ENCODE data around the gene REC114. TPM values are rescaled to one million over a fixed set of nuclear protein-coding genes. Genes with fewer than 3 reads are reported as not detected.
"Not testable (repeated sequence)": the region's sequence is repeated elsewhere in the genome, so short reads cannot be mapped to it uniquely, and the experiment has no call there.

The REC114 gene
- polyA plus RNA-seq, 1 donor from 2014 or later = not detected

DNA sequence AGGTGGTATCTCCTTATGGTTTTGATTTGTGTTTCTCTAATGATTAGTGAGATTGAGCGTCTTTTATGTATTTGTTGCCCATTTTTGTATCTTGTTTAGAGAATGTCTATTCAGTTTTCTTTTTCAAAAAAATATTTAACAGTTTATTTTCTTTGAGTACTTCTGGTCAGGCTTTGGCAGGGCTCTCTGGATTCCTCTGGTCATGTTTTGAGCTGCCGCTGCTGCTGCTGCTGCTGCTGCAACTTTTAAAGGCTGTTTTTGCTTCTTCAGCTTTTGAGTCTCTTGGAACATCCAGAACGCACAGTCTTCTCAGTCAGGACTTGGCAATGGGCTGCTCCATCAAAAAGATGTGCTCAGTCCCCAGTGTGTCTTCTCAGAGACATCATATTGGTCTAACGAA is 40.1 kb downstream of the REC114 start:
- H3K27me3 Mint-ChIP-seq = peaks cover 2% of the 10 kb centered on the region
- no peaks in the 10 kb centered on the region for H3K9me3 Mint-ChIP-seq
- no peak overlapping the region for H3K27ac Mint-ChIP-seq
- H3K4me1 Mint-ChIP-seq = peaks cover 0 to 6% (median 3%) of the 10 kb centered on the region in 3 donors
- H3K4me3 Mint-ChIP-seq = no peak overlapping the region
- H3K36me3 Mint-ChIP-seq = no peaks in the 10 kb centered on the region

DNA sequence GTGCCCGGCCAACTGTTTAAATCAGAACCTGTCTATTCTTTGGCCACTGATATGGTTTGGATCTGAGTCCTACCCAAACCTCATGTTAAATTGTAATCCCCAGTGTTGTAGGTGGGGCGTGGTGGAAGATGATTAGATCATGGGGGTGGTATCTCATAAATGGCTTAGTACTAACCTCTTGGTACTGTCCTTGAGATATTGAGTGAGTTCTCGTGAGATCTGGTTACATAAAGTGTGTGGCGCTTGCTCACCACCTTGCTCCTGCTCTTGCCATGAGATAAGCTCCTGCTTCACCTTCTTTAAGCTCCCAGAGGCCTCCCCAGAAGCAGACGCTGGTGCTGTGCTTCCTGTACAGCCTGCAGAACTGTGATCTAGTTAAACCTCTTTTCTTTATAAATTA is 42.4 kb downstream of the REC114 start:
- Mint-ChIP-seq H3K4me3 (no peak overlapping the region), H3K9me3 (no peaks in the 10 kb centered on the region)

DNA sequence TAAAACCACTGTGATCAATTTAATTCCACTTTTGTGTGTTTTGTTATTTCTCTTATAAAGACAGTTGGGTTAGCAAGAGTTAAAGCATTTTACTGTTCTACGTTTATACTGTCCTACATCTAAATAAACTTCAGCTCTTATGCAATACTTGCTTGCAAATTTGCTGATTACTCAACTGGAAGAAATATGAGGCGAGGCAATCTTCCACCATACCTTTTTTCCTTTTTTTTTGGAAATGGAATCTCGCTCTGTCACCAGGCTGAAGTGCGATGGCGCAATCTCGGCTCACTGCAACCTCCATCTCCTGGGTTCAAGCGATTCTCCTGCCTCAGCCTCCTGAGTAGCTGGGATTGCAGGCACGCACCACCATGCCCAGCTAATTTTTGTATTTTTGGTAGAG is 42.9 kb downstream of the REC114 start:
- not testable (repeated sequence) for H3K9me3 Mint-ChIP-seq, H3K27ac Mint-ChIP-seq, H3K4me3 Mint-ChIP-seq, H3K27me3 Mint-ChIP-seq, H3K36me3 Mint-ChIP-seq, H3K4me1 Mint-ChIP-seq

More for the DNA sequence above, 42.4 kb downstream of the REC114 start:
- no peak overlapping the region for H3K27ac Mint-ChIP-seq
- peaks cover 2% of the 10 kb centered on the region for H3K27me3 Mint-ChIP-seq
- H3K36me3 Mint-ChIP-seq = no peaks in the 10 kb centered on the region
- H3K4me1 Mint-ChIP-seq = peaks cover 0 to 6% (median 3%) of the 10 kb centered on the region in 3 donors

DNA sequence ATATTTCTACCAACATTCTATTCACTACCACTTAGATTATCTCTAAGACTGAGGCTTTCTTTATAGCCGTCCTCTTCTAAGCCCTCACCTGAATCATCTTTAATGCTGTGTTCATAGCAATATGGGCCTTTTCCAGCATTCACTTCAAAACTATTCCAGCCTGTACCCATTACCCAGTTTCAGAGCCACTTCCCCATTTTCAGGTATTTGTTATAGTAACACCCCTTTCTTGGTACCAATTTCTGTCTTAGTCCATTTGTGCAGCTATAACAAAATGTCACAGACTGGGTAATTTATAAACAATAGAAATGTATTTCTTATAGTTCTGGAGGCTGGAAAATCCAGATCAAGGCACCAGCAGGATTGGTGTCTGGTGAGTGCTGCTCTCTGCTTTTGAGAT is 45.7 kb downstream of the REC114 start:
- Mint-ChIP-seq H3K27me3 (peaks cover 2% of the 10 kb centered on the region), H3K36me3 (no peaks in the 10 kb centered on the region), H3K4me1 (no peaks in the 10 kb centered on the region), H3K4me3 (no peak overlapping the region), H3K27ac (no peak overlapping the region), H3K9me3 (no peaks in the 10 kb centered on the region)

DNA sequence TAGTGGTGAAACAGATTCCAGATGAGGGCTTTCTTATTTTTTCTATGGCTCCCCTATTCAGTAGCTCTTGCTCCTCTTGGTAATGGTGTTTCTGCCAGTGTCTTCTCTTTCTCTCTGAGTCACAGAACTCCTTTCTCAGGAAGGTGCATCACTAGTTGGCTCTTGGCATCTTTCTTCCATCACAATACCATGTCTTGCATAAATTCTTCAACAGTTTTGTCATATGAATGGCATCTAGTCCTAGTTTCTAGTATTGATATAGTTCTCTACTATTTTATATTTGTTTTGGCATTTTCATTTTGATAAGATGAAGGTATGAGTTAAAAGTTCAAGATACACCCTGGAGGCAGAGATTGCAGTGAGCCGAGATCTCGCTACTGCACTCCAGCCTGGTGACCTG is 51.0 kb downstream of the REC114 start:
- no peaks in the 10 kb centered on the region for H3K4me1 Mint-ChIP-seq
- no peaks in the 10 kb centered on the region for H3K27me3 Mint-ChIP-seq
- no peaks in the 10 kb centered on the region for H3K9me3 Mint-ChIP-seq
- no peak overlapping the region for H3K27ac Mint-ChIP-seq
- H3K4me3 Mint-ChIP-seq = no peak overlapping the region
- no peaks in the 10 kb centered on the region for H3K36me3 Mint-ChIP-seq

DNA sequence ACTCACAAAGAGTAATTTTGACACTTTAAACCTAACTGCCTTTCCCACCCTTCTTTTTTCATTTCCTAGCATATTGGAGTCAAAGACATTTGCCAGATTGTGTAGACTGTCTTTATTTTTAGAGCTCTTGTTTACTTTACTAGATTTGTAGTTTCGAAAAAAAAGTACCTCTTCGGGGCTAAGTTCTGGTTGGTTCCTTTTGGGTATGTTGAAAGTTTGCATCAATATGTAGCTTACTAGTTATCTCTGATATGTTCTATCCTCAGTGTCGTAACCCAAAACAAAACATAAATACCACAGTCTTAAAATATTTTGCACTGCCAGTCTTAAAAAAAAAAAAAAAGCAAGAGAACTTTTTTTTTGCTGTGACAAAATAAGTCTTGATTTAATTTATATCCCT is 52.2 kb downstream of the REC114 start:
- Mint-ChIP-seq H3K36me3 (no peaks in the 10 kb centered on the region), H3K4me1 (no peaks in the 10 kb centered on the region), H3K4me3 (no peak overlapping the region), H3K27me3 (no peaks in the 10 kb centered on the region), H3K27ac (no peak overlapping the region), H3K9me3 (no peaks in the 10 kb centered on the region)

DNA sequence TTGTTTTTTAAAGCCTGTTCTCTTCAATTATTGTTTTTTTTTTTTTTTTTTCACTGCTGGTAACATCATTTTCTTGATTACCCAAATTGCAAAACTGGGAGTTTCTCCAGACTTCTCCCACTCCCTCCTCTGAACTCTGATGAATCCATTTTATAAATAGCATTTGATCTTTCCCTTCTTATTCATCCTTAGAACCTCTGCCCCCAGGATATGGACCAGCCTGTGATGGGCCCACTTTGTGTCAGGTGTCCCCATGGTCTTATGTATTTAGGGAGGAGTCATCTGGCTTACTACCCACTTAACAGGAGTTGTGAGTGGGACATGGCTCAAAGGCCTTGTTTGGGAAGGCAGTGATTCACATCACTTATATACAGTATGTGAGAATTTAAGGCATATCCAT is 57.7 kb downstream of the REC114 start:
- H3K27me3 Mint-ChIP-seq = peaks cover 4% of the 10 kb centered on the region
- no peak overlapping the region for H3K27ac Mint-ChIP-seq
- H3K36me3 Mint-ChIP-seq = no peaks in the 10 kb centered on the region
- H3K4me1 Mint-ChIP-seq = no peaks in the 10 kb centered on the region
- H3K9me3 Mint-ChIP-seq = peaks cover 0 to under 1% (median 0%) of the 10 kb centered on the region in 3 donors
- H3K4me3 Mint-ChIP-seq = no peak overlapping the region

DNA sequence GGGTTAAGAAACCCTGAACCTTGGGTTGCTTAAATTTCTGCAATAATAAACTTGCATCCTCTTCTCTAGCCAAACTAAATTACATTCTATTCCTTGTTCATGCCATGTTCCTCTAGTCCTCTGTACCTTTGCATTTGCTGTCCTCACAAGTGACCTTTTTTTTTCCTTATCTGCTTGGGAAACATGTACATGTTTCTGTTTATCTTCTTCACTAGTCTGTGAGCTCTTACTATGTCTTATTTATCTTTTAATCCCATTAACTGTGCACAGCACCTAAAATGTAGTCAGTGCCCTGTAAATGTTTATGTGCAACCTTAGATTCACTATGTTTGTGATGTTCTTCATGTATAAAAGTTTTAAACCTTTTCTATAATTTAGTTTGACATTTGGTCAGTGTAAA is 61.9 kb downstream of the REC114 start:
- H3K4me3 Mint-ChIP-seq = no peak overlapping the region
- no peaks in the 10 kb centered on the region for H3K36me3 Mint-ChIP-seq
- H3K9me3 Mint-ChIP-seq = peaks cover 0 to 1% (median 0%) of the 10 kb centered on the region in 3 donors

DNA sequence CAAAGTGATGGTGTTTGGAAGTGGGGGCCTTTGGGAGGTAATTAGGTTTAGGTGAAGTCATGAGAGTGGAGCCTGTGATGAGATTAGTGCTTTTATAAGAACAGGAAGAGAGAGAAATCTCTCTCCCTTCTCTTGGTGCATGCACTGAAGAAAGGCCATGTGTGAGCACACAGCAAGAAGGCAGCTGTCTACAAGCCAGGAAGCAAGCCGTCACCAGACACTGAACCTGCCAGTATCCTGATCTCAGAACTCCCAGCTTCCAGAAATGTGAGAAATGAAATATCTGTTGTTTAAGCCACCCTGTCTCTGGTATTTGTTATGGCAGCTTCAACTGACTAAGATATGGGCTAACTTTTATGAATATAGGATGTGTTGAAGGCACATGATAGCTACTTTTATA is 72.6 kb downstream of the REC114 start:
- H3K27ac Mint-ChIP-seq = no peak overlapping the region
- no peaks in the 10 kb centered on the region for H3K9me3 Mint-ChIP-seq
- no peak overlapping the region for H3K4me3 Mint-ChIP-seq
- no peaks in the 10 kb centered on the region for H3K4me1 Mint-ChIP-seq
- H3K36me3 Mint-ChIP-seq = peaks cover 1% of the 10 kb centered on the region
- peaks cover 2% of the 10 kb centered on the region for H3K27me3 Mint-ChIP-seq

More for the DNA sequence above, 61.9 kb downstream of the REC114 start:
- peaks cover 6% of the 10 kb centered on the region for H3K27me3 Mint-ChIP-seq
- H3K27ac Mint-ChIP-seq = no peak overlapping the region
- H3K4me1 Mint-ChIP-seq = no peaks in the 10 kb centered on the region

DNA sequence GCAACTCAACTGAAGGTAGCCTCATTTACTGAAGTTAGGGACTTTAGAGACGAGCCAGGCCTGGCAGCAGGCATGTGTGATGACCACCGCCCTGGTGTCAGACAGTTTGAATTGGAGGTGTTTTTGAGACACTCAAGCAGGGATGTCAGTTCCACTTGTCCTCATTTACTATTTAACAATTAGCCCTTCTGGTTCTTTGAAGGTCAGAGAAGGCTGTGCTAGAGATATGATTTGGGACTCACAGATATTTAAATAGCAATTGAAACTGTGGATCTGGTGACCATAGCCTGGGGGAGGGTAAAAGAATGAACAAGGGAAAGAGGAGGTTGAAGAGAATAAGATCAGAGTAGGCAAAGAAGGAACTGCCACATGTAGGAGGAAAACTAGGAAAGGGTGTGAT is 74.6 kb downstream of the REC114 start:
- Mint-ChIP-seq H3K27ac (no peak overlapping the region), H3K36me3 (peaks cover 4% of the 10 kb centered on the region), H3K4me3 (no peak overlapping the region), H3K9me3 (no peaks in the 10 kb centered on the region), H3K27me3 (peaks cover 2% of the 10 kb centered on the region), H3K4me1 (no peaks in the 10 kb centered on the region)

DNA sequence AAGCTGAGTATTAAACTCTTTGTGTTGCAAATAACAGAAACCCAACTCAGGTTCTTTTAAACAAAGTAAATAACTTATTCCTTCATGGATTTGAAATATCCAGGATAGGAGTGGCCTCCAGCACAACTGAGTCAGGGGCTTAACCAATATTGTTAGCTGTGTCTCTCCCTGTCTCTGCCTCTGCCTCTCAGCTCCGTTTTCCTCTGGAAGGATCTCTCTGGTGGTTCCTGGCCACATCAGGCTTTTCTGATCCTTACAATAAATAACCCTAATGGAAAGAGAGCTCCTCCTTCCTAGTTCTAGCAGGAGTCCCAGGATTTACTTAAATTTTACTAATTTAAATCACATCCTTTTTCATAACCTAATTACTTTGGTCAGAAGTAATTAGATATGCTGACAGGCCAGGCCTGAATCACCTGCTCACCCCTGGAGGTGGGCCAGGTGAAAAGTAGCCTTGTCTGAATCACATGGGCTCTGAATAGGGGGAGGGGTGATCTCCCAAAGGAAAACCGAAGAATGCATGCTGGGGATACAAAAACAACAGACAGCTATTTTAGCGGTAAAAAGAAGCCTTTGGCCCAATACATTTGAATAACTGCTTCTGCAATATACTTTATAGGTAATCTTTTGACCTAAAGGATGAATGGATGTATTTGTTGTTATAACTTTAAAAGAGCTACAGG is 75.4 kb downstream of the REC114 start:
- Mint-ChIP-seq H3K4me1 (no peaks in the 10 kb centered on the region), H3K9me3 (no peaks in the 10 kb centered on the region), H3K27me3 (peaks cover 2% of the 10 kb centered on the region), H3K36me3 (peaks cover 4% of the 10 kb centered on the region), H3K4me3 (no peak overlapping the region), H3K27ac (no peak overlapping the region)

DNA sequence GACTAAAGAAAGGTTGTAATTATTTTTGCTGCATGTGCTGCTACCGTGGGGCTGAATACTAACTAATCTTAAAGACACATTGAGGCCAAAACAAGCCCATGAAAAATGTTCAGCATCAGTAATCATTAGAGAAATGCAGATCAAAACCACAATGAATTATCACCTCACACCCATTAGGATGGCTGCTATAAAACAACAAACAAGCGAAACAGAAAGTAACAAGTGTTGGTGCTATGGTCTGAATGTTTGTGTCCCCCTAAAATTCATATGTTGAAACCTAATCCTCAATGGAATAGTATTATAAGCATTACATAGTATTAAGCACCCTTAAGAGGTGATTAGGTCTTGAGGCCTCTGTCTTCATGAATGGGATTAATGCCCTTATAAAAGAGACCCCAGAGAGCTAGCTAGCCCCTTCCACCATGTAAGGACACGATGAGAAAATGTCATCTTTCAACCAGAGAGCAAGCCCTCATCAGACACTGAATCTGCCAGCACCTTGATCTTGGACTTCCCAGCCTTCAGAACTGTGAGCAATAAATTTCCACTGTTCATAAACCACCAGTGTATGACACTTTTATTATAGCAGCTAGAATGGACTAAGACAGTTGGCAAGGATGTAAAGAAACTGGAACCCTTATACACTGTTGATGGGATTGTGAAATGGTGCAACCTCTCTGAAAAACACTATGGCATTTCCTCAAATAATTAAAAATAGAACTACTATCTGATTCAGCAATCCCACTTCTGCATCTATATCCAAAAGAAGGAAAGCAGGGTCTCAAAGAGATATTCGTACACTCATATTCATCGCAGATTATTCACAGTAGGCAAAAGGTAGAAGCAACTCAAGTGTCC is 76.1 kb downstream of the REC114 start:
- no peak overlapping the region for H3K27ac Mint-ChIP-seq
- H3K9me3 Mint-ChIP-seq = no peaks in the 10 kb centered on the region
- peaks cover 4% of the 10 kb centered on the region for H3K36me3 Mint-ChIP-seq
- H3K27me3 Mint-ChIP-seq = peaks cover 2% of the 10 kb centered on the region
- no peaks in the 10 kb centered on the region for H3K4me1 Mint-ChIP-seq
- H3K4me3 Mint-ChIP-seq = no peak overlapping the region

DNA sequence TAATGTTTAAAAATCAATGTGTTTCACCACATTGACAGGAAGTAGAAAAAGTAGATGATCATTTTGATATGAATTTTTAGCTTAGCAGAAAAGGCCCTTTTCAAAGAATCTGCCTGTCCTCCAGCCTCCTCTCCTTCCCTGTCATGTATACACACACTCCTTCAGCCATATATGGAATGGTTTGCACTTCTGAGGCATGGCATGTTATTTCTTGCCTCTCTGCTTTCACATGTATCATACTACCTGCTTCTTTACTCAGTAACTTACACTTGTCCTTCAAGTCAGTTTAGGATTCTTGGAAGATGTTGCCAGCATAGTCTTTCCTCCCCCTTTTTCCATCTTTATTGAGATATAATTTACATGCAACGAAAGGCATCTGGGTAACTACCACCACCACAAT is 79.0 kb downstream of the REC114 start:
- no peak overlapping the region for H3K27ac Mint-ChIP-seq
- H3K9me3 Mint-ChIP-seq = no peaks in the 10 kb centered on the region
- H3K27me3 Mint-ChIP-seq = no peaks in the 10 kb centered on the region
- H3K4me1 Mint-ChIP-seq = no peaks in the 10 kb centered on the region
- H3K36me3 Mint-ChIP-seq = peaks cover 3% of the 10 kb centered on the region
- H3K4me3 Mint-ChIP-seq = no peak overlapping the region

DNA sequence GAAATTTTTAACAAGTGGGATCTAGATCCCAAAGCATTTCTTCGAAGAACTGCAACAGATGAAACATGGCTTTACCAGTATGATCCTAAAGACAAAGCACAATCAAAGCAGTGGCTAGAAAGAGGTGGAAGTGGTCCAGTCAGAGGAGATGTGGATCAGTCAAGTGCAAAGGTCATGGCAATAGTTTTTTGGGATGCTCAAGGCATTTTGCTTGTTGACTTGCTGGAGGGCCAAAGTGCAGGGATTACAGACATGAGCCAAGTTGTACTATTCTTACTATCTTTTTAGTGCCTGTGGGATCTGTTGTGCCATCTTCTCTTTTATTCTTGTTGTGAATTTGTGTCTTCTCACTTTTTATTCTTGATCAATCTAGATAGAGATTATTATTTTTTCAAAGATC is 82.0 kb downstream of the REC114 start:
- Mint-ChIP-seq H3K4me3 (no peak overlapping the region), H3K27me3 (peaks cover 2% of the 10 kb centered on the region), H3K4me1 (no peaks in the 10 kb centered on the region), H3K36me3 (peaks cover 2% of the 10 kb centered on the region), H3K9me3 (no peaks in the 10 kb centered on the region), H3K27ac (no peak overlapping the region)

DNA sequence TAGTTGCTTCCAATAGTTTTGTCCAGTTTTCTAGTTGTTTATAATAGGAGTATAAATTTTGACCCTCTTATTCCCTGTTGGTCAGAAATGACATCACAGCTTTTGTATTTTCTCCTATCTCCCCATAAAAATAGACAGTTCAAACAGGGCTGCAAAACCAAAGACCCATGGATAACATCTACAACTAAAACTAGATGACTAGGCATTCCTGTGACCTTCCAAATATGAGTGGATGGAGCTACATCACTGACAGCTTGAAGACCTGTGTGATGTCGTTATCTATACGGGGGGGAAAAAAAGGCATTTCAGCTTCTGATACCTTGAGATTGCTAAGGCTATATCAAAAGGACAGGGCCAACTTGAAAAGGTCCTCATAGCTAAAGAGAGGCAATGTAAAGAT is 84.6 kb downstream of the REC114 start:
- Mint-ChIP-seq H3K9me3 (peaks cover 0 to 2% (median 0%) of the 10 kb centered on the region in 3 donors), H3K4me3 (no peak overlapping the region), H3K27ac (no peak overlapping the region), H3K4me1 (no peaks in the 10 kb centered on the region), H3K27me3 (peaks cover 2% of the 10 kb centered on the region), H3K36me3 (no peaks in the 10 kb centered on the region)

DNA sequence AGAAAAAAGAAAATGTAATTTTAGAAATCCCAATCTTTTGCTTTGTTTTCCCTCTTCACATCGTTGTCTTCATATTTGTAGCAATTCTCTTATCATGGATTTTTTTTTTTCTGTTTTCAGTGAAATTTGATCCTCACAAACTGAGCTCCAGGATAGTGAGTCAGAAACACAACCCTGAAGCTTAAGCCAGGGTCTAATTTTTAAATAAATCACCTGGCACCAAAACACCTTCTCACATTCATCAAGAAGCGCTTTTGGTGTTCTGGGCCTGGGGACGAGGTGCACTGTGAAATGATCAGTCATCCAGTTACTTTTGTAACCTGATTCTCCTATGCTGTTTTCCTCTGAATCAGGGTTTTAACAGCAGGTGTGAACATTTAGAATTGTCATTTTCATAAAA is 87.7 kb downstream of the REC114 start:
- peaks cover 2% of the 10 kb centered on the region for H3K27me3 Mint-ChIP-seq

More for the DNA sequence above, 87.7 kb downstream of the REC114 start:
- Mint-ChIP-seq H3K36me3 (no peaks in the 10 kb centered on the region), H3K27ac (no peak overlapping the region), H3K4me3 (no peak overlapping the region), H3K9me3 (peaks cover 0 to 2% (median 0%) of the 10 kb centered on the region in 3 donors), H3K4me1 (no peaks in the 10 kb centered on the region)
